Osteoblast (primary cell): ENCODE measurements around the gene LCN2. TPM values are rescaled to one million over a fixed set of nuclear protein-coding genes. Genes with fewer than 3 reads are reported as not detected.

ENCODE experiments used
- DNase-seq: peaks from one replicate; pipeline ENCODE4 v3.0.0; 2011; ENCODE audit warnings: low spot score, mixed read lengths; ENCODE audit not compliant: insufficient read length; ENCODE audit errors: missing footprints
- H2AFZ ChIP-seq: 2 replicates; pipeline ENCODE4 v1.6.0; 2011; ENCODE audit warnings: mild to moderate bottlenecking, low read length
- H3K27ac ChIP-seq: 2 replicates; pipeline ENCODE4 v1.5.1; 2011; ENCODE audit warnings: mild to moderate bottlenecking, low read depth, low read length, moderate library complexity
- H3K27me3 ChIP-seq: 2 replicates; pipeline ENCODE4 v1.6.0; 2012; ENCODE audit warnings: mild to moderate bottlenecking, control low read depth, inconsistent platforms, low read length, moderate library complexity; ENCODE audit not compliant: insufficient read depth
- H3K36me3 ChIP-seq: 2 replicates; pipeline ENCODE4 v1.5.1; 2011; ENCODE audit warnings: mild to moderate bottlenecking, low read length, control low read depth, moderate library complexity; ENCODE audit not compliant: insufficient read depth
- H3K4me1 ChIP-seq: 2 replicates; pipeline ENCODE4 v1.5.1; 2011; ENCODE audit warnings: mild to moderate bottlenecking, low read length, control low read depth, moderate library complexity; ENCODE audit not compliant: insufficient read depth
- H3K4me2 ChIP-seq: 2 replicates; pipeline ENCODE4 v1.6.0; 2011; ENCODE audit warnings: mild to moderate bottlenecking, low read length; ENCODE audit not compliant: insufficient read depth
- H3K4me3 ChIP-seq: fragments of 200-600 bp; sonication (generic); 3 replicates; pipeline ENCODE4 v1.5.1; 2012; ENCODE audit warnings: mild to moderate bottlenecking, low read length, inconsistent platforms; ENCODE audit not compliant: insufficient read depth
- H3K79me2 ChIP-seq: 2 replicates; pipeline ENCODE4 v1.6.0; 2012; ENCODE audit warnings: mild to moderate bottlenecking, low read length, control low read depth, inconsistent platforms; ENCODE audit not compliant: insufficient read depth
- H3K9me3 ChIP-seq: 2 replicates; pipeline ENCODE4 v1.5.1; 2011; ENCODE audit warnings: low read depth, low read length, control low read depth
- H4K20me1 ChIP-seq: 2 replicates; pipeline ENCODE4 v1.6.0; 2012; ENCODE audit warnings: mild to moderate bottlenecking, low read length, control low read depth; ENCODE audit not compliant: insufficient read depth
- total RNA-seq: library from RNA; depleted of rRNA; stranded (reverse); fragments of >200 nt; gene quantifications from 2 replicates; pipeline ENCODE4 v1.2.3, GENCODE V29; 2012
- TF ChIP-seq, protein P1 (sequence below): IDR thresholded peaks from 2 replicates; pipeline ENCODE4 v1.5.1; 2011; ENCODE audit warnings: mild to moderate bottlenecking, low read depth, low read length, moderate library complexity; ENCODE audit errors: extremely low read depth

Gene LCN2
- total RNA-seq, 1 donor = not detected

DNA sequence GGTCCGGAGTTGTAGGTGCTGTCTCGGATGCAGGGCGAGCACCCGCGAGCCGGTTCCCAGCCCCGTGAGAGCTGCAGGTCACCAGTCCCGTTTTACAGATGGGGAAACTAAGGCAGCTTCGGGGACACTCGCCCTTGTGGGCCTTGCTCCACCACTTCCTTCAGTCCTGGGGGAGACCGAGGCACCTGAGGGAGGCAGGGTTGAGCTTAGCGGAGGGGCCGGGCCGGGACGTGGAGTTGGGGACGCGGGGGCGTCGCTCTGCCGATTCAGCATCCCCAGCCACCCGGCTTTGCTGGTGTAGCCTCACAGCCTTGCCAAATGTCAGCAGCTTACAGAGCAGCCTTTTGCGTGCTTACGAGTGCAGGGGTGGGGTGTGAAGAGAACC, 11.3 kb downstream of the LCN2 start:
- Histone ChIP-seq H3K9me3 (no peaks in the 10 kb centered on the region), H3K4me2 (peak overlapping the region; percentile 94), H3K27me3 (no peaks in the 10 kb centered on the region), H2AFZ (peak overlapping the region; percentile 83), H3K27ac (no peak overlapping the region), H3K79me2 (peaks cover 14% of the 10 kb centered on the region), H4K20me1 (peaks cover 30% of the 10 kb centered on the region), H3K36me3 (peaks cover 11% of the 10 kb centered on the region), H3K4me1 (peaks cover 19% of the 10 kb centered on the region), H3K4me3 (peak overlapping the region; percentile 90)
- peak; percentile 87 for DNase-seq
- TF ChIP-seq, protein P1, sequence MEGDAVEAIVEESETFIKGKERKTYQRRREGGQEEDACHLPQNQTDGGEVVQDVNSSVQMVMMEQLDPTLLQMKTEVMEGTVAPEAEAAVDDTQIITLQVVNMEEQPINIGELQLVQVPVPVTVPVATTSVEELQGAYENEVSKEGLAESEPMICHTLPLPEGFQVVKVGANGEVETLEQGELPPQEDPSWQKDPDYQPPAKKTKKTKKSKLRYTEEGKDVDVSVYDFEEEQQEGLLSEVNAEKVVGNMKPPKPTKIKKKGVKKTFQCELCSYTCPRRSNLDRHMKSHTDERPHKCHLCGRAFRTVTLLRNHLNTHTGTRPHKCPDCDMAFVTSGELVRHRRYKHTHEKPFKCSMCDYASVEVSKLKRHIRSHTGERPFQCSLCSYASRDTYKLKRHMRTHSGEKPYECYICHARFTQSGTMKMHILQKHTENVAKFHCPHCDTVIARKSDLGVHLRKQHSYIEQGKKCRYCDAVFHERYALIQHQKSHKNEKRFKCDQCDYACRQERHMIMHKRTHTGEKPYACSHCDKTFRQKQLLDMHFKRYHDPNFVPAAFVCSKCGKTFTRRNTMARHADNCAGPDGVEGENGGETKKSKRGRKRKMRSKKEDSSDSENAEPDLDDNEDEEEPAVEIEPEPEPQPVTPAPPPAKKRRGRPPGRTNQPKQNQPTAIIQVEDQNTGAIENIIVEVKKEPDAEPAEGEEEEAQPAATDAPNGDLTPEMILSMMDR = no peak

DNA sequence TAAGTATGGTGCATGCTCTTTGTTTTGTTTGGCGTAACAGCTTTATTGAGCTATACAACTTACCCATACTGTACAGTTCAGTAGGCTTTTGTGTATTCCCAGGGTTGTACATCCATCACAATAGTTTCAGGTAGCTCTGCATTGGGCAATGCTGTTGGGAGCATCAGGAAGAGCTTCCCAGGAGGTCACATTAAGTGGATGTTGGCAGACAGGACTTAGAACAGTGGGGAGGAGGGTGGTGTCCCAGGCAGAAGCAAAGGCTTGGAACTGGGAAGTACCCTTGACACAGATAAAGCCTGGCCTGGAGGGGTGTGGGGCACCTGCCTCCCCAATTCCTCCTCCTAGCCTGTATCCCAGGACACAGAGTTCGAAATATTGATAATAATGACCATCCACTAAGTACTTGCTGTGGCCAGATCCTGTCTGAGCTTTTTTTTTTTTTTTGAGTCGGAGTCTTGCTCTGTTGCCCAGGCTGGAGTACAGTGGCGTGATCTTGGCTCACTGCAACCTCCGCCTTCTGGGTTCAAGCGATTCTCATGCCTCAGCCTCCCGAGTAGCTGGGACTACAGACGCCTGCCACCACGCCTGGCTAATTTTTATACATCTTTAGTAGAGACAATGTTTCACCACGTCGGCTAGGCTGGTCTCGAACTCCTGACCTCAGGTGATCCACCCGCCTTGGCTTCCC, 12.1 kb downstream of the LCN2 start:
- peak overlapping the region; percentile 90 for H3K4me3 ChIP-seq
- peak; percentile 31 for DNase-seq

DNA sequence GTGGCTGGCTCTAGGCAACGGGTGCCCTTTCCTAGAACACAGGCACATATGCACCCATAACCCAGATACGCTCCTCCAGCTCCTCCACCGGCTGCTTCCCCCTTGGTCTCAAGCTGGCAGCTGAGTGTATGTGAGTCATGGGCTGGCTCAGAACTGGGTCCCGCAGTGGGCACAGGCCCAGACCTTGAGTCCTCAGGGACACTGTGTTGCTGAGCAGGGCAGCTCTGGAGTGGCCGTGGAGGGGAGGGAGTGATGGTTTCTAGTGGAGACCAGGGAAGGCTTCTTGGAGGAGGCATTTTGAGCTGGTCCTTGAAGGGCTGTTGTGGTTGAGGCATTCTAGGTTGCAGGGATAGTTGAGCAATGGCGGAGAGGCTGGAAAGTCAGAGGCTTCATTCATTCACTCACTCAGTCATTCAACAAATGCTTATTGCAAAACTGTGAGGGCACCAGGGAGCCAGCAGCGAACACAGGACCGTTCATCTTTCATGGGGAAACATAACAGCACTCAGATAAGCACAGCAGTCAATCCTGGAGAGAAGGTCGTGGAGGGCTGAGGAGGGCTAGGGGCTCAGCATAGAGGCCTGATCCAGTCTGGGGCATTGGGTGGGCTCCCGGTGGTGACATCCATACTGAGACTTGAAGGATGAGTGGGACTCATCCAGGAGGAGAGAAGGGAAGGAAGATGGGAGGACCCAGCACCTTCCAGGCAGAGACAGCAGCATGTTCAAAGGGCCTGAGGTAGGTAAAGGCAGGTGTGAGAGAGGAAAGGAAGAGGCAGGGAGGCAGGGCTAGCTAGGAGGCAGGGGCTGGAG, 13.2 kb downstream of the LCN2 start:
- Histone ChIP-seq H3K4me3 (no peak overlapping the region), H3K27me3 (no peaks in the 10 kb centered on the region), H3K4me2 (peak overlapping the region; percentile 14), H3K9me3 (no peaks in the 10 kb centered on the region), H2AFZ (no peak overlapping the region), H3K79me2 (peaks cover 17% of the 10 kb centered on the region), H3K4me1 (peaks cover 19% of the 10 kb centered on the region), H4K20me1 (peaks cover 33% of the 10 kb centered on the region), H3K27ac (no peak overlapping the region), H3K36me3 (peaks cover 27% of the 10 kb centered on the region)
- TF ChIP-seq, protein P1 = no peak
- peak; percentile 96 for DNase-seq

More for the DNA sequence above, 12.1 kb downstream of the LCN2 start:
- Histone ChIP-seq H3K4me2 (peak overlapping the region; percentile 94), H4K20me1 (peaks cover 30% of the 10 kb centered on the region), H3K4me1 (peaks cover 19% of the 10 kb centered on the region), H3K36me3 (peaks cover 16% of the 10 kb centered on the region), H3K27me3 (no peaks in the 10 kb centered on the region), H3K9me3 (no peaks in the 10 kb centered on the region), H3K27ac (no peak overlapping the region), H3K79me2 (peaks cover 14% of the 10 kb centered on the region), H2AFZ (no peak overlapping the region)
- TF ChIP-seq, protein P1 = no peak

- Histone ChIP-seq H3K79me2 (peaks cover 19% of the 10 kb centered on the region), H3K27me3 (no peaks in the 10 kb centered on the region), H3K4me3 (no peak overlapping the region), H3K36me3 (peaks cover 33% of the 10 kb centered on the region), H3K27ac (no peak overlapping the region), H2AFZ (no peak overlapping the region), H3K4me1 (peaks cover 19% of the 10 kb centered on the region), H3K9me3 (no peaks in the 10 kb centered on the region), H4K20me1 (peaks cover 33% of the 10 kb centered on the region), H3K4me2 (no peak overlapping the region)
- DNase-seq = peak; percentile 62
- TF ChIP-seq, protein P1 = no peak
Measured at GRCh38 chr9:128163027-128163515, 13.8 kb downstream of the LCN2 start.
